ENCODE measurements around the gene RNF141.
A peak's percentile ranks its signal among the peaks of the same experiment; 100 is the strongest.

RNF141 gene

GRCh38 chr11:10540915-10541560 lies at the start of gene RNF141:
Gene RNF141, minus strand, starts transcription at chr11:10541187. Its CDS starts 7,029 bp downstream, at chr11:10534158.
- FAIRE-seq = no peak

- peak; percentile 72 for FAIRE-seq
Measured at GRCh38 chr11:10590218-10590915, 49.4 kb upstream of the RNF141 start.

GRCh38 chr11:10588904-10589303 lies 47.9 kb upstream of the RNF141 start:
- FAIRE-seq = no peak

- no peak for FAIRE-seq
Measured at GRCh38 chr11:10587995-10588394, 47.0 kb upstream of the RNF141 start.

GRCh38 chr11:10587388-10587787 lies 46.4 kb upstream of the RNF141 start:
- FAIRE-seq = no peak

GRCh38 chr11:10584071-10584501 lies 43.1 kb upstream of the RNF141 start:
- no peak for FAIRE-seq

- no peak for FAIRE-seq
Measured at GRCh38 chr11:10581481-10582019, 40.6 kb upstream of the RNF141 start.

- no peak for FAIRE-seq
Measured at GRCh38 chr11:10580623-10581022, 39.6 kb upstream of the RNF141 start.

- no peak for FAIRE-seq
Measured at GRCh38 chr11:10579700-10580099, 38.7 kb upstream of the RNF141 start.

- no peak for FAIRE-seq
Measured at GRCh38 chr11:10576035-10576398, 35.0 kb upstream of the RNF141 start.

- no peak for FAIRE-seq
Measured at GRCh38 chr11:10575346-10576034, 34.5 kb upstream of the RNF141 start.

GRCh38 chr11:10573556-10573955 lies 32.6 kb upstream of the RNF141 start:
- no peak for FAIRE-seq

- no peak for FAIRE-seq
Measured at GRCh38 chr11:10573028-10573427, 32.0 kb upstream of the RNF141 start.

GRCh38 chr11:10572533-10572932 lies 31.5 kb upstream of the RNF141 start:
- no peak for FAIRE-seq

- FAIRE-seq = no peak
Measured at GRCh38 chr11:10568486-10568941, 27.5 kb upstream of the RNF141 start, which contains the start of gene LYVE1. Gene LYVE1, minus strand, starts transcription at chr11:10568665. Its CDS starts 133 bp downstream, at chr11:10568532.

GRCh38 chr11:10567446-10567845 lies 26.5 kb upstream of the RNF141 start:
- FAIRE-seq = no peak

- FAIRE-seq = no peak
Measured at GRCh38 chr11:10566257-10566957, 25.4 kb upstream of the RNF141 start.

GRCh38 chr11:10565493-10565892 lies 24.5 kb upstream of the RNF141 start:
- FAIRE-seq = no peak

GRCh38 chr11:10564696-10565318 lies 23.8 kb upstream of the RNF141 start:
- no peak for FAIRE-seq

GRCh38 chr11:10564030-10564429 lies 23.0 kb upstream of the RNF141 start:
- no peak for FAIRE-seq

GRCh38 chr11:10561947-10562346 lies 21.0 kb upstream of the RNF141 start:
- FAIRE-seq = no peak

Measured in endometrium (tissue), 2 donors.